Heart left ventricle (tissue), 13 donors: ENCODE data around the gene NPFFR1.

Experiments used
- CTCF ChIP-seq, 12 donors: fragments of 200-600 bp; sonication (generic) in 4 of 12; IDR thresholded peaks; one replicate each; pipeline versions ENCODE4 v1.5.0 to v1.8.0; 2018 to 2022; ENCODE audit warnings: antibody characterized with exemption in 12 of 12, mild to moderate bottlenecking in 5 of 12
- POLR2A ChIP-seq, 2 donors: fragments of 450-650 bp; IDR thresholded peaks; one replicate each; pipeline ENCODE4 v1.6.1; 2017; ENCODE audit warnings: antibody characterized with exemption in 2 of 2, mild to moderate bottlenecking in 2 of 2, moderate library complexity in 2 of 2
- donor health status: ischemic (EF 13 %, LVEDD 7.1; RV severe dilation, severe dysfunction).
- donor health status: DM: no; HTN: yes; CAD: no.
- donor health status: DM: no; HTN: no; CAD: no.
- donor health status: ischemic (EF 25% LVEDD 6.9; RV normal size, moderate dysfunction).
- donor health status: ischemic (EF 25% LVEDD 5.7; RV mildly dilated, moderate dysfunction).
- donor health status: ischemic (EF 35%, LVEDD 5.7; RV mildly dilated, moderate dysfunction).
- donor health status: nonischemic (EF 11% LVEDD 7.7; RV severe dilation, severe dysfunction).
- donor health status: DM: yes; HTN: yes; CAD: no.
- donor health status: PGD.
- donor health status: ischemic (EF 29% LVEDD 5.4; RV normal size, mild dysfunction).
- donor health status: nonischemic (EF 23%, LVEDD 6.1; RV moderate dilation, normal function).

GRCh38 chr10:70227548-70228320 is 56.1 kb downstream of the NPFFR1 start:
- TF ChIP-seq CTCF (IDR thresholded peaks at IDR 0.05) = no peak
- no peak for TF ChIP-seq POLR2A (IDR thresholded peaks at IDR 0.05)
